ENCODE data around the gene PSMD9. TPM values are rescaled to one million over a fixed set of nuclear protein-coding genes. Genes with fewer than 3 reads are reported as not detected.
"Not testable (repeated sequence)": the region's sequence is repeated elsewhere in the genome, so short reads cannot be mapped to it uniquely, and the experiment has no call there.

The PSMD9 gene
- total and polyA plus RNA-seq, 12 donors = 31.4 to 145 (median 55.7) TPM

DNA sequence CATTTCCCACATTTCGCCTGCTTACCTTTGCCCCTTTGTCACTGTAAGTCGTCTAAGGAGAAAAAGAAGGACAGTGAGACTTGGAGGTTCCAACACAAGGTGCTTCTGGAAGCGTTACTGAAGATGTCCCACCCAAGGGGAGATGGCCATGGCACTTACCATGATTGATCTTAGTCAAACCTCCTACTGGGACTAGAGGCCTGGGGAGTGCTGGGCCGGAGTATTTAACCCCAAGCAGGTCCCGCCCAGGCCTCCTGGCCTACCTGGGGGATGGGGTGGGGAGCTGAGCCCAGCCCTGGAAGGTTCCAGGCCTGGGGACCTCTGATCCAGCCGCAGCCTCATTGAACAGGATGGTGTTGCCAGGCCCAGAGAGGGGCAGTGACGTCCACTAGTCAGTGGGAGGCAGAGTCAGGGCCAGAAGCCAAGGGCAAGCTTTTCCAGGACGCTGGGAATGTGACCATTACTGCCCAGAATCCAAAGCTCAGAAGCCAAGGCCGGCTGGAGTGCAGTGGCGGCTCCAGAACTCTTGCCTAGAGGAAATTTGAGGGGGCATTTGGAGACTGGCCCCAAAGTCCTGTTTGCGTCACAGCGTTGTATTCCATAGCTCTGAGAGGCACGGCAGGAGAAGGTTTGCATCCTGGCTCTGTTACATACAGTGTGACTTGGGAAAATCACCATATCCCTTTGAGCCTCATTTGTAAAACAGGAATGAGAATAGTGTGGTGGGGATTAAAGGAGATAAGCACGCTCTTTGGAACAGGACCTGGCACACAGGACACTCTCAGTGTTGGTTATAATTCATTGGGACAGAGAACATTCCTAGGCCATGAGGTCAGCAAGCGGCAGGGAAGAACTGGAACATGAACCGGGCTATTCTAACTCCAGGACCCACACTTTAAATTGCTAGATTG lies 29.7 kb upstream of the PSMD9 start, which contains the start of gene HPD:
Gene HPD (minus strand): TSS at position 198 of the 911 bp plus-strand sequence. CDS start 36 bp downstream, at position 162.
- H3K4me1 ChIP-seq (replicated peaks in 1 of 2) = peaks cover 14% of the 10 kb centered on the region in 2 donors
- TF ChIP-seq POLR2A (IDR thresholded peaks at IDR 0.05) = peak; percentile 42
- TF ChIP-seq, protein P1, sequence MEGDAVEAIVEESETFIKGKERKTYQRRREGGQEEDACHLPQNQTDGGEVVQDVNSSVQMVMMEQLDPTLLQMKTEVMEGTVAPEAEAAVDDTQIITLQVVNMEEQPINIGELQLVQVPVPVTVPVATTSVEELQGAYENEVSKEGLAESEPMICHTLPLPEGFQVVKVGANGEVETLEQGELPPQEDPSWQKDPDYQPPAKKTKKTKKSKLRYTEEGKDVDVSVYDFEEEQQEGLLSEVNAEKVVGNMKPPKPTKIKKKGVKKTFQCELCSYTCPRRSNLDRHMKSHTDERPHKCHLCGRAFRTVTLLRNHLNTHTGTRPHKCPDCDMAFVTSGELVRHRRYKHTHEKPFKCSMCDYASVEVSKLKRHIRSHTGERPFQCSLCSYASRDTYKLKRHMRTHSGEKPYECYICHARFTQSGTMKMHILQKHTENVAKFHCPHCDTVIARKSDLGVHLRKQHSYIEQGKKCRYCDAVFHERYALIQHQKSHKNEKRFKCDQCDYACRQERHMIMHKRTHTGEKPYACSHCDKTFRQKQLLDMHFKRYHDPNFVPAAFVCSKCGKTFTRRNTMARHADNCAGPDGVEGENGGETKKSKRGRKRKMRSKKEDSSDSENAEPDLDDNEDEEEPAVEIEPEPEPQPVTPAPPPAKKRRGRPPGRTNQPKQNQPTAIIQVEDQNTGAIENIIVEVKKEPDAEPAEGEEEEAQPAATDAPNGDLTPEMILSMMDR (IDR thresholded peaks at IDR 0.05) = no peak
- H3K9me3 ChIP-seq (replicated peaks in 1 of 3) = no peaks in the 10 kb centered on the region
- H3K27ac ChIP-seq = peak within 1 kb of the TSS; percentile 62 to 95 (median 90)
- DNase-seq = peak; percentile 75 to 92 (median 89)
- no peaks in the 10 kb centered on the region for H3K36me3 ChIP-seq (replicated peaks in 1 of 2)
- WGBS, 4 donors = 40 to 45% (median 43%) methylated on average over 14 to 16 of the region's 16 CpGs
- H3K4me3 ChIP-seq = no peak within 1 kb of the TSS
- intact Hi-C loops (cut with DNase I) = no loop called here
- H3K27me3 ChIP-seq = no peaks in the 10 kb centered on the region

DNA sequence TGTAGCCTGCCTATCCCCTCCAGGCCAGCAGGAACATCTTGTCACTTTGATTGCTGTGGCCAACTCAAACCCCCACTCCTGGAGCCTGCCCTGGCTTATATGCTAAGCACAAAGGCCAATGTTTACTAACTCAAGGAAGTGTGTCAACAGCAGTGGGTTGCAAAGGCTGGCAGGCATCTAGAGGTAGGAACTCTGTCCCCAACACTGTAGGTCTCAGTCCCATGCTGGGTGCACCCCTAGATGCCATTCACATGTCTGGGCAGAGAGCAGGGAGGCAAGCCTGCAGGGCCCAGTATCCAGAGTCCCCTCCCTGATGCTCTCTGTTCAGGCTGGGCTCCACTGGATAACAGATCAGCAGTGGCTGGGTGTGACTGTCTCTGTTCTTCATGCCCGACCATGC lies 28.3 kb upstream of the PSMD9 start:
- intact Hi-C loops (cut with DNase I) = no loop called here
- 100% methylated on average over 1 of the region's 1 CpG; no CpG with 5 or more reads in 1 of the 4 donors for WGBS, 4 donors
- H3K27ac ChIP-seq = peak overlapping the region in 2 of 5 donors; percentile 95
- H3K36me3 ChIP-seq (replicated peaks in 1 of 2) = no peaks in the 10 kb centered on the region
- H3K27me3 ChIP-seq = no peaks in the 10 kb centered on the region
- TF ChIP-seq POLR2A (IDR thresholded peaks at IDR 0.05) = no peak
- TF ChIP-seq, protein P1 (IDR thresholded peaks at IDR 0.05) = no peak
- H3K4me1 ChIP-seq (replicated peaks in 1 of 2) = peaks cover 14% of the 10 kb centered on the region in 2 donors
- H3K9me3 ChIP-seq (replicated peaks in 1 of 3) = no peaks in the 10 kb centered on the region
- no peak for DNase-seq
- no peak overlapping the region for H3K4me3 ChIP-seq

DNA sequence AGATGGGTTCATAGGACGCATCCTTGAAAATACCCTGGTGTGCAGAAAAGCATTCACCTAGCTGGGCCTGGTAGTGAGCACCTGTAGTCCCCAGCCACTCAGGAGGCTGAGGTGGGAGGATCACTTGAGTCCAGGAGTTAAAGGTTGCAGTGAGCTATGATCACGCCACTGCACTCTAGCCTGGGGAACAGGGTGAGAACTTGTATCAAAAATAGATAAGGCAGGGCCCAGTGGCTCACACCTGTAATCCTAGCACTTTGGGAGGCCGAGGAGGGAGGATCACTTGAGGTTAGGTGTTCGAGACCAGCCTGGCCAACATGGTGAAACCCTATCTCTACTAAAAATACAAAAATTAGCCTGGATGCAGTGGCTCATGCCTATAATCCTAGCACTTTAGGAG lies 27.9 kb upstream of the PSMD9 start:
- H3K9me3 ChIP-seq (replicated peaks in 1 of 3); DNase-seq; H3K27me3 ChIP-seq; H3K36me3 ChIP-seq (replicated peaks in 1 of 2); intact Hi-C loops (cut with DNase I); H3K4me3 ChIP-seq; H3K27ac ChIP-seq: not testable (repeated sequence)
- WGBS, 4 donors = 93 to 100% (median 96%) methylated on average over 3 to 4 of the region's 4 CpGs
- H3K4me1 ChIP-seq (replicated peaks in 1 of 2) = peaks cover 14% of the 10 kb centered on the region in 2 donors

DNA sequence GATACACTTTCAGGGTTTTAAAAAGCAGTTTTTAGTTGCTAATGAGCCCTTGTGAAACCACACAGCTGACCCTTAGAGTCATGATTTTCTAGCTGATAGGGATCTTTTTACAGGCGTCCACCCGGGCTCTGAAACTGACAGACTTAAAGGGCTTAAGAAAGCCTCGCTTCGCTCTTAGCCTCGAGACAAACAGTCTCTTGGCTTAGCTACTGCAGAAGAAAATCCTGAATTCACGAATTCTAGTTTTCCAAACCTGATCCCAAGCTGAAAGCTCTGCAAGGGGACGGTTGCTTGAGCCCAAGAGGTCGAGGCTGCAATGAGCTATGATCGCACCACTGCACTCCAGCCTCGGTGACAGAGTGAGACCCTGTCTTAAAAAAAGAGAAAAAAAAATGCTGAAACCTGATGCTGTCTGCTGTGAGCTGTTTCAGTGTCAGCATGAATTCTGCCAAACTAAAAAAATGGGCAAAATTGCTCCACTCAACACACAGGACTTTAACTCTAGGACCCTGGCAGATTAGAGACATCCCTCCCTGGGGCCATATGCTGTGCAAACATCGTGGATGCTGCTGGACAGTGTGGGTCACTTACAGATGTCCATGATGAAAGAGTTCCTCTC lies 26.8 kb upstream of the PSMD9 start:
- no peak for TF ChIP-seq POLR2A (IDR thresholded peaks at IDR 0.05)
- TF ChIP-seq, protein P1 (IDR thresholded peaks at IDR 0.05) = no peak
- WGBS, 4 donors = 45 to 57% (median 51%) methylated on average over 11 of the region's 11 CpGs
- no peaks in the 10 kb centered on the region for H3K36me3 ChIP-seq (replicated peaks in 1 of 2)
- no peaks in the 10 kb centered on the region for H3K27me3 ChIP-seq
- H3K27ac ChIP-seq = peak overlapping the region in 1 of 5 donors; percentile 26
- DNase-seq = no peak
- no peak overlapping the region for H3K4me3 ChIP-seq
- H3K9me3 ChIP-seq (replicated peaks in 1 of 3) = no peaks in the 10 kb centered on the region
- peaks cover 14% of the 10 kb centered on the region in 2 donors for H3K4me1 ChIP-seq (replicated peaks in 1 of 2)
- intact Hi-C loops (cut with DNase I) = no loop called here

Data from adrenal gland (tissue), 12 donors.